K562 (cell line): ENCODE data around the gene POP7. TPM values are rescaled to one million over a fixed set of nuclear protein-coding genes. Genes with fewer than 3 reads are reported as not detected.

Experiments
- BCOR ChIP-seq: fragments of 450-650 bp; IDR thresholded peaks from 2 replicates; pipeline ENCODE4 v1.6.1; 2016
- HES1 ChIP-seq: fragments of 450-650 bp; IDR thresholded peaks from 2 replicates; pipeline ENCODE4 v1.6.1; 2016; ENCODE audit warnings: low read depth, mild to moderate bottlenecking, moderate library complexity
- JUNB ChIP-seq: fragments of 450-650 bp; formaldehyde crosslinking; conservative IDR thresholded peaks from 2 replicates; pipeline ENCODE4 v1.4.0; 2020; ENCODE audit warnings: mild to moderate bottlenecking
- MIER1 ChIP-seq: fragments of 450-650 bp; IDR thresholded peaks from 2 replicates; pipeline ENCODE4 v1.6.1; 2016; ENCODE audit warnings: antibody characterized with exemption, mild to moderate bottlenecking, low read depth
- RBM25 ChIP-seq: fragments of 200-400 bp; formaldehyde crosslinking; IDR thresholded peaks from 2 replicates; pipeline ENCODE4 v1.6.1; 2018; ENCODE audit warnings: low read length, low read depth, moderate library complexity; ENCODE audit not compliant: severe bottlenecking
- RCOR1 ChIP-seq, 2 experiments: IDR thresholded peaks; 2 replicates each; pipeline ENCODE4 v1.6.1; 2012; ENCODE audit warnings: low read depth in 2 of 2, low read length in 2 of 2, borderline replicate concordance in 1 of 2, improper control_type of control experiment in 1 of 2
- ZNF512 ChIP-seq: IDR thresholded peaks from 2 replicates; pipeline ENCODE4 v1.6.1; 2016; ENCODE audit warnings: missing genetic modification characterization, missing compliant biosample characterization
- polyA plus RNA-seq, 8 experiments: library from polyadenylated mRNA; depleted of rRNA in 4 of 8; stranded (reverse) in 5 of 8; unstranded in 3 of 8; fragments of >200 nt; fragmentation: Nextera tagmentation in 2 of 8; fragmentation: Illumina TruSeq in 1 of 8; extraction: Ambion mirVana in 2 of 8; extraction: Trizol in 1 of 8; gene quantifications; 2 replicates each; pipeline versions ENCODE4 v1.2.1 to v1.2.3, GENCODE V29; 2011 to 2014; ENCODE audit warnings: inconsistent platforms in 1 of 8, missing spikeins in 1 of 8
- total RNA-seq, 7 experiments: library from RNA; depleted of rRNA in 6 of 7; stranded (reverse); fragments of >200 nt in 6 of 7; fragmentation: Illumina TruSeq in 2 of 7; extraction: Trizol in 2 of 7; gene quantifications; 2 replicates each; pipeline versions ENCODE4 v1.2.1 to v1.2.3, GENCODE V29; 2011 to 2021; ENCODE audit warnings: low replicate concordance in 1 of 7

POP7 gene
- total and polyA plus RNA-seq, 9 of the 15 experiments (the other 6 are each of a cell fraction or from before 2014, with no cell fraction given), result 11.5 to 163 (median 68.9) TPM

GRCh38 chr7:100671353-100672327, 34.3 kb upstream of the POP7 start (continued):
- TF ChIP-seq ZNF512 (tag) (peak; percentile 96), BCOR (peak; percentile 61; the same call in 1 of the 2 replicates), HES1 (no peak), RCOR1 (IDR thresholded peaks at IDR 0.05; ENCODE audit: borderline replicate concordance in 1 of 2, low read depth in 2 of 2, low read length in 2 of 2) (peak in 1 of 2 experiments; percentile 54; a peak in 1 of 4 replicates), MIER1 (no peak), JUNB (CRISPR knock-in tag) (no peak), RBM25 (peak; percentile 91)
